ENCODE results near the gene ST3GAL5. TPM values are rescaled to one million over a fixed set of nuclear protein-coding genes. Genes with fewer than 3 reads are reported as not detected.
"Not testable (repeated sequence)": the region's sequence is repeated elsewhere in the genome, so short reads cannot be mapped to it uniquely, and the experiment has no call there.

The ST3GAL5 gene
- total and polyA plus RNA-seq, 2 donors (not counting 1 experiment from before 2014, with no cell fraction given): 6.2 to 10.9 TPM

- Histone ChIP-seq H3K4me1 (ENCODE audit: control insufficient read depth, extremely low read depth, insufficient read depth, low read length) (no peaks in the 10 kb centered on the region), H4K20me1 (ENCODE audit: control insufficient read depth, extremely low read depth, insufficient read depth, low read length) (no peaks in the 10 kb centered on the region), H3K36me3 (ENCODE audit: control insufficient read depth, insufficient read depth, low read length) (no peaks in the 10 kb centered on the region), H3K27me3 (ENCODE audit: control insufficient read depth, insufficient read depth, low read length) (peaks cover 8% of the 10 kb centered on the region), H3K9ac (ENCODE audit: insufficient read depth, low read length) (no peak overlapping the region), H3K79me2 (ENCODE audit: control insufficient read depth, insufficient read depth, low read length) (no peaks in the 10 kb centered on the region), H3K4me2 (ENCODE audit: extremely low read depth, insufficient read depth, low read length) (no peak overlapping the region), H3K9me3 (ENCODE audit: control insufficient read depth, insufficient read depth, low read depth, low read length) (no peaks in the 10 kb centered on the region), H3K4me3 (replicated peaks in 1 of 4; ENCODE audit: control extremely low read depth in 1 of 4, insufficient read depth in 1 of 4, low read depth in 3 of 4, low read length in 4 of 4) (no peak overlapping the region), H2AFZ (ENCODE audit: low read length) (no peak overlapping the region), H3K27ac (ENCODE audit: insufficient read depth, low read length) (no peak overlapping the region)
- DNase-seq (ENCODE audit: low read depth in 2 of 2): no peak
- no peak for TF ChIP-seq CTCF (conservative IDR thresholded peaks at IDR 0.05 in 1 of 2, IDR thresholded peaks at IDR 0.05 in 1 of 2; ENCODE audit: low read depth in 1 of 2, low read length in 2 of 2)
- no peak for TF ChIP-seq EZH2 (IDR thresholded peaks at IDR 0.05; ENCODE audit: low read length, missing control alignments)
Observed at GRCh38 chr2:85899849-85900248, 11.1 kb upstream of the ST3GAL5 start.

GRCh38 chr2:85899284-85899683, 10.5 kb upstream of the ST3GAL5 start:
- H3K27me3 ChIP-seq (ENCODE audit: control insufficient read depth, insufficient read depth, low read length): peaks cover 6% of the 10 kb centered on the region
- TF ChIP-seq CTCF (conservative IDR thresholded peaks at IDR 0.05 in 1 of 2, IDR thresholded peaks at IDR 0.05 in 1 of 2; ENCODE audit: low read depth in 1 of 2, low read length in 2 of 2) (no peak), EZH2 (IDR thresholded peaks at IDR 0.05; ENCODE audit: low read length, missing control alignments) (no peak)
- no peak overlapping the region for H3K9ac ChIP-seq (ENCODE audit: insufficient read depth, low read length)
- H3K4me2 ChIP-seq (ENCODE audit: extremely low read depth, insufficient read depth, low read length): no peak overlapping the region
- H3K36me3 ChIP-seq (ENCODE audit: control insufficient read depth, insufficient read depth, low read length): no peaks in the 10 kb centered on the region
- H3K4me1 ChIP-seq (ENCODE audit: control insufficient read depth, extremely low read depth, insufficient read depth, low read length): no peaks in the 10 kb centered on the region
- no peak overlapping the region for H2AFZ ChIP-seq (ENCODE audit: low read length)
- H3K27ac ChIP-seq (ENCODE audit: insufficient read depth, low read length): no peak overlapping the region
- no peaks in the 10 kb centered on the region for H3K79me2 ChIP-seq (ENCODE audit: control insufficient read depth, insufficient read depth, low read length)
- no peak overlapping the region for H3K4me3 ChIP-seq (replicated peaks in 1 of 4; ENCODE audit: control extremely low read depth in 1 of 4, insufficient read depth in 1 of 4, low read depth in 3 of 4, low read length in 4 of 4)
- H3K9me3 ChIP-seq (ENCODE audit: control insufficient read depth, insufficient read depth, low read depth, low read length): no peaks in the 10 kb centered on the region
- DNase-seq (ENCODE audit: low read depth in 2 of 2): no peak
- H4K20me1 ChIP-seq (ENCODE audit: control insufficient read depth, extremely low read depth, insufficient read depth, low read length): no peaks in the 10 kb centered on the region

- Histone ChIP-seq H3K4me3 (replicated peaks in 1 of 4; ENCODE audit: control extremely low read depth in 1 of 4, insufficient read depth in 1 of 4, low read depth in 3 of 4, low read length in 4 of 4) (no peak overlapping the region), H3K27ac (ENCODE audit: insufficient read depth, low read length) (no peak overlapping the region), H3K4me1 (ENCODE audit: control insufficient read depth, extremely low read depth, insufficient read depth, low read length) (no peaks in the 10 kb centered on the region), H3K79me2 (ENCODE audit: control insufficient read depth, insufficient read depth, low read length) (no peaks in the 10 kb centered on the region), H3K27me3 (ENCODE audit: control insufficient read depth, insufficient read depth, low read length) (peaks cover 6% of the 10 kb centered on the region), H3K9ac (ENCODE audit: insufficient read depth, low read length) (no peak overlapping the region), H2AFZ (ENCODE audit: low read length) (no peak overlapping the region), H3K4me2 (ENCODE audit: extremely low read depth, insufficient read depth, low read length) (no peak overlapping the region), H4K20me1 (ENCODE audit: control insufficient read depth, extremely low read depth, insufficient read depth, low read length) (no peaks in the 10 kb centered on the region), H3K36me3 (ENCODE audit: control insufficient read depth, insufficient read depth, low read length) (no peaks in the 10 kb centered on the region), H3K9me3 (ENCODE audit: control insufficient read depth, insufficient read depth, low read depth, low read length) (no peaks in the 10 kb centered on the region)
- no peak for DNase-seq (ENCODE audit: low read depth in 2 of 2)
- TF ChIP-seq CTCF (conservative IDR thresholded peaks at IDR 0.05 in 1 of 2, IDR thresholded peaks at IDR 0.05 in 1 of 2; ENCODE audit: low read depth in 1 of 2, low read length in 2 of 2) (no peak), EZH2 (IDR thresholded peaks at IDR 0.05; ENCODE audit: low read length, missing control alignments) (no peak)
Observed at GRCh38 chr2:85898881-85899280, 10.1 kb upstream of the ST3GAL5 start.

GRCh38 chr2:85894554-85895278, 5.9 kb upstream of the ST3GAL5 start:
- H3K27me3 ChIP-seq (ENCODE audit: control insufficient read depth, insufficient read depth, low read length); H3K36me3 ChIP-seq (ENCODE audit: control insufficient read depth, insufficient read depth, low read length); DNase-seq (ENCODE audit: low read depth in 2 of 2); H3K4me3 ChIP-seq (replicated peaks in 1 of 4; ENCODE audit: control extremely low read depth in 1 of 4, insufficient read depth in 1 of 4, low read depth in 3 of 4, low read length in 4 of 4); H3K79me2 ChIP-seq (ENCODE audit: control insufficient read depth, insufficient read depth, low read length); H3K27ac ChIP-seq (ENCODE audit: insufficient read depth, low read length); H4K20me1 ChIP-seq (ENCODE audit: control insufficient read depth, extremely low read depth, insufficient read depth, low read length); H3K4me1 ChIP-seq (ENCODE audit: control insufficient read depth, extremely low read depth, insufficient read depth, low read length); H3K9me3 ChIP-seq (ENCODE audit: control insufficient read depth, insufficient read depth, low read depth, low read length); H2AFZ ChIP-seq (ENCODE audit: low read length); H3K4me2 ChIP-seq (ENCODE audit: extremely low read depth, insufficient read depth, low read length); H3K9ac ChIP-seq (ENCODE audit: insufficient read depth, low read length): not testable (repeated sequence)

All from fibroblast of lung (primary cell).